ENCODE results near the gene STEAP1B. TPM values are rescaled to one million over a fixed set of nuclear protein-coding genes. Genes with fewer than 3 reads are reported as not detected.
"Not testable (repeated sequence)": the region's sequence is repeated elsewhere in the genome, so short reads cannot be mapped to it uniquely, and the experiment has no call there.

Gene STEAP1B
- polyA plus RNA-seq, 1 of the 3 experiments (the other 2 are of a cell fraction) = 14.7 TPM

GRCh38 chr7:22496912-22497311 lies 3.1 kb downstream of the STEAP1B start:
- peak overlapping the region; percentile 89 for H3K4me2 ChIP-seq

GRCh38 chr7:22496296-22496888 lies 3.6 kb downstream of the STEAP1B start:
- H3K9me3 ChIP-seq; H3K9me2 ChIP-seq; H4K20me1 ChIP-seq (ENCODE audit: insufficient read depth); POLR2A ChIA-PET; DNase-seq; H3K27me3 ChIP-seq (ENCODE audit: insufficient read depth): not testable (repeated sequence)
- peaks cover 44% of the 10 kb centered on the region for H3F3A ChIP-seq (replicated peaks; ENCODE audit: insufficient read depth)
- peaks cover under 1 to 15% of the 10 kb centered on the region in 2 experiments for H3K36me3 ChIP-seq (replicated peaks in 1 of 2; ENCODE audit: control insufficient read depth in 1 of 2, insufficient read depth in 2 of 2, low read length in 1 of 2)
- peak overlapping the region in 1 of 2 experiments; percentile 26; a peak in 1 of 4 replicates for H3K4me3 ChIP-seq (ENCODE audit: low read depth in 2 of 2, low read length in 1 of 2)
- peak overlapping the region in 1 of 2 experiments; percentile 91; a peak in 2 of 4 replicates for H3K27ac ChIP-seq (ENCODE audit: low read depth in 2 of 2, low read length in 1 of 2)
- peak overlapping the region; percentile 58; the same call in 1 of the 2 replicates for H3K9ac ChIP-seq
- CTCF ChIA-PET = interaction anchor here (1.0 to 1.5 kb wide), 3 partner anchors 11 to 387 kb away, joined by 3 to 6 read pairs (median 3); no protein-coding TSS in a partner anchor
- TF ChIP-seq EP300 (IDR thresholded peaks at IDR 0.05; ENCODE audit: borderline replicate concordance in 1 of 2, low read depth in 1 of 2, low read length in 1 of 2) = peak in 1 of 2 experiments; percentile 14; a peak in 1 of 4 replicates
- TF ChIP-seq JUND (IDR thresholded peaks at IDR 0.05) = peak; percentile 23; the same call in 1 of the 2 replicates
- peak; percentile 26; the same call in 1 of the 2 replicates for TF ChIP-seq TCF12 (IDR thresholded peaks at IDR 0.05)
- TF ChIP-seq FOSL2 (IDR thresholded peaks at IDR 0.05; ENCODE audit: borderline replicate concordance, low read depth) = peak; percentile 61
- peak overlapping the region; percentile 89 for H3K4me2 ChIP-seq
- H3K4me1 ChIP-seq (ENCODE audit: control insufficient read depth in 1 of 2, insufficient read depth in 2 of 2, low read depth in 1 of 2, low read length in 1 of 2) = peaks cover 3 to 22% of the 10 kb centered on the region in 2 experiments; a peak in 3 of 4 replicates
- 25% methylated on average over 6 of the region's 6 CpGs for WGBS (ENCODE audit: low lambda C conversion rate)
- H2AFZ ChIP-seq (ENCODE audit: low read depth) = peak overlapping the region; percentile 40; the same call in 1 of the 2 replicates
- H3K79me2 ChIP-seq (ENCODE audit: insufficient read depth) = peaks cover 34% of the 10 kb centered on the region

More at GRCh38 chr7:22496912-22497311, 3.1 kb downstream of the STEAP1B start:
- Histone ChIP-seq H3K9ac (peak overlapping the region; percentile 58; the same call in 1 of the 2 replicates), H3K27ac (ENCODE audit: low read depth in 2 of 2, low read length in 1 of 2) (peak overlapping the region in 1 of 2 experiments; percentile 91; a peak in 2 of 4 replicates), H3K4me1 (ENCODE audit: control insufficient read depth in 1 of 2, insufficient read depth in 2 of 2, low read depth in 1 of 2, low read length in 1 of 2) (peaks cover 3 to 27% of the 10 kb centered on the region in 2 experiments; a peak in 3 of 4 replicates), H3K4me3 (ENCODE audit: low read depth in 2 of 2, low read length in 1 of 2) (peak overlapping the region in 1 of 2 experiments; percentile 19; a peak in 1 of 4 replicates), H2AFZ (ENCODE audit: low read depth) (0 out of 2 replicates have a peak overlapping the region, but pooled peaks have one; percentile 40), H3K36me3 (replicated peaks in 1 of 2; ENCODE audit: control insufficient read depth in 1 of 2, insufficient read depth in 2 of 2, low read length in 1 of 2) (peaks cover 0 to 14% of the 10 kb centered on the region in 2 experiments), H3F3A (replicated peaks; ENCODE audit: insufficient read depth) (peaks cover 44% of the 10 kb centered on the region), H3K79me2 (ENCODE audit: insufficient read depth) (peaks cover 34% of the 10 kb centered on the region)
- H4K20me1 ChIP-seq (ENCODE audit: insufficient read depth); POLR2A ChIA-PET; H3K9me3 ChIP-seq; DNase-seq; CTCF ChIA-PET; H3K27me3 ChIP-seq (ENCODE audit: insufficient read depth); H3K9me2 ChIP-seq: not testable (repeated sequence)
- TF ChIP-seq EP300 (IDR thresholded peaks at IDR 0.05; ENCODE audit: borderline replicate concordance in 1 of 2, low read depth in 1 of 2, low read length in 1 of 2) = peak in 1 of 2 experiments; percentile 64; a peak in 2 of 4 replicates
- peak; percentile 67; the same call in 1 of the 2 replicates for TF ChIP-seq TCF12 (IDR thresholded peaks at IDR 0.05)
- TF ChIP-seq PBX3 (IDR thresholded peaks at IDR 0.05) = 0 out of 2 replicates have a peak, but pooled peaks have one; percentile 27
- peak; percentile 84 for TF ChIP-seq FOSL2 (IDR thresholded peaks at IDR 0.05; ENCODE audit: borderline replicate concordance, low read depth)
- peak; percentile 49; the same call in 1 of the 2 replicates for TF ChIP-seq NFIC (IDR thresholded peaks at IDR 0.05; ENCODE audit: borderline replicate concordance)
- peak; percentile 72 for TF ChIP-seq JUND (IDR thresholded peaks at IDR 0.05)
- TF ChIP-seq MAX (IDR thresholded peaks at IDR 0.05; ENCODE audit: low read depth) = peak; percentile 37; the same call in 1 of the 2 replicates
- WGBS (ENCODE audit: low lambda C conversion rate) = 11% methylated on average over 2 of the region's 2 CpGs

GRCh38 chr7:22493160-22493925 lies 6.6 kb downstream of the STEAP1B start:
- POLR2A ChIA-PET; H3K27ac ChIP-seq (ENCODE audit: low read depth in 2 of 2, low read length in 1 of 2): not testable (repeated sequence)
- 91% methylated on average over 4 of the region's 4 CpGs for WGBS (ENCODE audit: low lambda C conversion rate)

More at GRCh38 chr7:22493160-22493925, 6.6 kb downstream of the STEAP1B start:
- H3K36me3 ChIP-seq (replicated peaks in 1 of 2; ENCODE audit: control insufficient read depth in 1 of 2, insufficient read depth in 2 of 2, low read length in 1 of 2) = peaks cover 6 to 26% of the 10 kb centered on the region in 2 experiments
- H3K4me1 ChIP-seq (ENCODE audit: control insufficient read depth in 1 of 2, insufficient read depth in 2 of 2, low read depth in 1 of 2, low read length in 1 of 2) = peaks cover 0 to 15% of the 10 kb centered on the region in 2 experiments; a peak in 2 of 4 replicates
- H3K9me3 ChIP-seq; CTCF ChIA-PET; H2AFZ ChIP-seq (ENCODE audit: low read depth); H4K20me1 ChIP-seq (ENCODE audit: insufficient read depth); H3K9me2 ChIP-seq; H3K4me2 ChIP-seq; H3K4me3 ChIP-seq (ENCODE audit: low read depth in 2 of 2, low read length in 1 of 2); H3K9ac ChIP-seq; DNase-seq; H3K27me3 ChIP-seq (ENCODE audit: insufficient read depth): not testable (repeated sequence)
- H3F3A ChIP-seq (replicated peaks; ENCODE audit: insufficient read depth) = peaks cover 35% of the 10 kb centered on the region
- H3K79me2 ChIP-seq (ENCODE audit: insufficient read depth) = peaks cover 21% of the 10 kb centered on the region
